Dermis blood vessel endothelial cell (primary cell): ENCODE measurements around the gene LCA5L. TPM values are rescaled to one million over a fixed set of nuclear protein-coding genes. Genes with fewer than 3 reads are reported as not detected.
"Not testable (repeated sequence)": the region's sequence is repeated elsewhere in the genome, so short reads cannot be mapped to it uniquely, and the experiment has no call there.

ENCODE experiments used
- DNase-seq: peaks from one replicate; pipeline ENCODE4 v3.0.0; 2010
- total RNA-seq: library from RNA; depleted of rRNA; stranded (reverse); fragments of >200 nt; gene quantifications from 2 replicates; pipeline ENCODE4 v1.2.3, GENCODE V29; 2014

LCA5L gene
- total RNA-seq, 1 donor from 2014 or later: 1.7 TPM

DNA sequence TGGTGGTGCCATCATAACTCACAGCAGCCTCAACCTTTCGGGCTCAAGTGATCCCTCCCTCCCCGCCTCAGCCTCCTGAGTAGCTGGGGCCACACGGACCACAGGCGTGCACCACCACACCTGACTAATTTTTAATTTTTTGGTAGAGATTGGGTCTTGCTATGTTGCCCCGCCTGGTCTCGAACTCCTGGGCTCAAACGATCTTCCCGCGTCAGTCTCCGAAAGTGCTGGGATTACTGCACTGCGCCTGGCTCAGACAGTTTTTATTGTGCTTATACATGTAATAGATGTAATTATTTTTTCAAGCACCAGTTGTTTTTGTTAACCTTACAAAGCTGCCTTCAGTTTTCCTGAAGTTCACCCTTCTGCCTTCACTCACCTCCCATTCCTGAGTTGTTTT, 58.7 kb downstream of the LCA5L start:
- no peak for DNase-seq

DNA sequence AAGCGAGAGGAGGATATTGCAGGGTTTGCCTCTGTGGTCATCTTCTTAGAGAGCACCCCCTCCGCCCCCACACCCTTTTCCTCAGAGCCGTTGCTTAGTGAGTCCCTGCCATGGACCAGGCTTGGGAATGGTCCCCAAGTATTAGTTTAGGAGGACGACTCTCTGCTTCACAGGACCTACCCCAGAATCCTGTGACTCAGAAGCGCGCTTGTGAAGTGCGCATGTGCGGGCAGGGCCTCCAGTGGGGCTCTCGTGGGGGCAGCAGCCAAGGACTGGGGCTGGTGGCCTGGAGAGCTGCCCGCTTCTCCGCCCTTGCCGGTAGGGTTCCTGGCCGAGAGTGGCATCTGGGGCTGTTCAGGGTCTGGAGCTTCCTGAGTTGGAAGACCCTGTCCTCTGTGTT, 59.4 kb downstream of the LCA5L start:
- no peak for DNase-seq

DNA sequence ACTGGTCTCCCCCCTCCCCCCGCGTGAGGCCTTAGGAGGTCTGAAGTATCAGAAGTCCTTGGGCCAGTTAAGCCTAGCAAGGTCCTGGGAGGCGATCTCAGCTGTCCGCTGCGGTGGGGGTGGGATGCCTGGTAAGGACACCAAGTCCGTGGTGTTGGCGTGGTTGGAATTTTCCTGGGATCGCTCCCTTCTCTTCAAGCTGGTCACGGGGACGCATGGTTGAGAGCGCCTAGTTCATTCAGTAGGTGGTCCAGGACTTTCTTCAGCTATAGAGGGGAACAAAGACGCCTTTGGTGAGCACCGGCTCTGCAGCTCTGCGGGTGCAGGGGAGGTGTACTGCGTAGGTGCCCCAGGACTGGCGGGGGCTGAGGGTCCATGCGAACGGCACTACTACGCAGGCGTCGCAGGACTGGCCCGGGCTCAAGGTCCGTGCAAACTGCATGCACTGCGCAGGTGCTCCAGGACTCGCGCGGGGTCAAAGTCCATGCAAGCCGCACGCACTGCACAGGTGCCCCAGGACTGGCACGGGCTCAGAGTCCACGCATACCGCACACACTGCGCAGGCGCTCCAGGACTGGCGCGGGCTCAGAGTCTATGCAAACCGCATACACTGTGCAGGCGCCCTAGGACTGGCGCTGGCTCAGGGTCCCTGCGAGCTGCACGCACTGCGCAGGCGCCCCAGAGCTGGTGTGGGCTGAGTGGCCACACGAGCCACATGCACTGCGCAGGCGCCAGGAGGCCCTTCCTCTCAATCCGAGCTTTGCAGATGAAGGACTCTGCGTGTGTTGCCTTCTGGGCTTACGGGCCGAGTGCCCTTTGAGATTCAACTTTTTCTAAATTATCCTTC, 60.1 kb downstream of the LCA5L start:
- peak; percentile 83 for DNase-seq

DNA sequence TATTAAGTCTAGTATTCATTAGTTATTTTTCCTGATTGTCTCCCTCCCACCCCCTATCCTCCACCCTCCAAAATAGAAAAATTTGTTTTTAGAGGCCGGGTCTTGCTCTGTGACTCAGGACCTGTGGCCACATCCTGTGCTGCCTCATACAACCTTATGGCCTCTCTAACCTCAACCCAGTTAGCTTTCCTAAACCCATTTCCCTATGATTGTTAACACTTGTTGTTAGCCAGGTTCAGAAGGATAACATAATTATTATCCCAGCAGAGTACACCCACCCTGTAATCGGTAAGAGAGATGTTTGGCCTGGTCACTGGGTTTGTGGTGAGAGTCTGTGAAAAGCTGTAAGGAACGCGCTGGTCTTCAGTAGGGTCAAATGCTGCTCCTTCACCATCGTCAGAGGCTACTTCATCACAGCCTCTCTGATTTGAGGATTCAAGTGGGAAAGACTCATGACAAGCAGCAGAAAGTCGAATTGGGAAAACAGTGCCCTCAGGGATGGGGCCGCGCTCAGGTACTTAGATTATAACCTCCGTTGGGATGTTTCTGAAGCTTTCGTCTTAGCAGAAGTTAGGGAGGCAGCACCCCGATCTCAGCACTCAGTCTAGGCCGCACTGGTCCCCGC, 60.8 kb downstream of the LCA5L start:
- peak; percentile 37 for DNase-seq

DNA sequence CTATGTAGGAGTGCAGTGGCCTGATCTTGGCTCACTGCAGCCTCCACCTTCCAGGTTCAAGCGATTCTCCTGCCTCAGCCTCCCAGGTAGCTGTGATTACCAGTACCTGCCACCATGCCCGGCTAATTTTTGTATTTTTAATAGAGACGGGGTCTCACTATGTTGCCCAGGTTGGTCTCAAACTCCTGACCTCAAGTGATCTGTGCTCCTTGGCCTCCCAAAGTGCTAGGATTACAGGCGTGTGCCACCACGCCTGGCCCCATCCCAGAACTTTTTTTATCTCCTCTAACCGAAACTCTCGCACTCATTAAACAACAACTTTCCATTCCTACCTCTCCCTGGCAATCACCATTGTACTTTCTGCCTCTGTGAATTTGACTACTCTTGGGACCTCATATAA, 63.5 kb downstream of the LCA5L start:
- DNase-seq: not testable (repeated sequence)

GRCh38 chr21:39381009-39381408, 64.6 kb downstream of the LCA5L start:
- DNase-seq: no peak

DNA sequence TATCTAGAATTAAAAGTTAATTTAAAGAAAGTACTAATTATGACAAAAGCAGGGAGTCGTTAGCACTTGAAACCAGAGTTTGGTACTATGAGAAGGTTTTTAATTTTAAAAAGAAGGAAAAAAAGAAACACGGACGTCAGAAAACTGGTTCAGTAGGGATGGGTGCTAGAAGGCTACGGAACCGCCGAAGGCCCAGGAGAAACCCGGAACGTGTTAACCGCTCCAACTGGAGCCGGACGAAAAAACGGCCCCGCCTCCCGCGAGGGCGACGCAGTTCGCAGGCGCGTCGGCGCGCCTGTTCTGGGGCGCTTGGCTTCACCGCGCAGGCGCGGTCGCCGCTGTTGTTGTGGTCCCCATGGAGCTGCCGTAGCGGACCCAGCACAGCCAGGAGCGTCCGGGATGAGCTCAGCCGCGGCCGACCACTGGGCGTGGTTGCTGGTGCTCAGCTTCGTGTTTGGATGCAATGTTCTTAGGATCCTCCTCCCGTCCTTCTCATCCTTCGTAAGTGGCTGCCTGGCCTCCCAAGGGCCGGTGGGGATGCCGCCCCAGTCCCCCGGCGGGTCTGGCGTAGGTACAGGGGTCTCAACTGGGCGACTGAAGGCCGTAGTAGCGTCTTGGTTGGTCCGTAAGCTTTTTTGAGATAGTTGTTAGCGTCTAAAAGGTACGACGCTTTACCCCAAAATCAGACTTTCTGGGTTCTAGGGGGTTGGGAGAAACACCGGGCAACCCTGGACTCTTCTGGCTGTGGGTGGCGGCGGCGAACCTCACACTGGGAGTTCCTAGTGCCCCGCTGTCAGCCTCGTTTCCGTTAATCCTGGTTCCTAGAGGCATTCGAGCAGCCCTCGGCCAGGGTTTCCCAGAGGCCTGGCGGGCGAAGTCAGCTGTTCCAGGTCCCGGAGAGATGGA, 65.3 kb downstream of the LCA5L start:
- DNase-seq: peak; percentile 96

DNA sequence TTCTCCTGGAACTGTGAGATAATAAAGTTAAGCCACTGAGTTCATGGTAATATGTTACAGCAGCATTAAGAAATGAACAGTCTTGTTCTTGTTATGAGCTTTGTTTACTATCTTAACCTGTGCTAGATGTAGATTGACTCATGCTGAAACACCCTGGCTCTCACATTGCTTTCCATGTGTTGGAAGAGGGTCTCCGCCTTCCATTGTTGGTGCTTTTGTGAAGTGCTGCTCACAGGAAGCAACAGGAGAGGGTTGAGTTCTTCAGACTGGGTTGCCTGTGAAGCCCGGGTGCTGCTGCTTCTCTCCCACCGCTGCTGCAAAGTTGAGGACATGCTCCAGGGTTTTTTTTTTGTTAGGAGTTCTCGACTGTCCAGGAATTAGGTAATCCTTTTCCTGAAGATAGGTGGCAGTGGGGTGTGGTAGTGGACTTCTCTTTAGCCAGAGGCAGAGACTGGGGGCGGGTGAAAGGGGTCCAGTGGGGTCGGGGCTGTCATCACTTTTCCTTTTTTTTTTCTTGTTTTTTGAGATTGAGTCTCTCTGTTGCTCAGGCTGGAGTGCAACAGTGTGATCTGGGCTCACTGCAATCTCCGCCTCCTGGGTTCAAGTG, 68.0 kb downstream of the LCA5L start:
- peak; percentile 78 for DNase-seq

GRCh38 chr21:39375446-39375845, 70.1 kb downstream of the LCA5L start:
- DNase-seq: no peak

DNA sequence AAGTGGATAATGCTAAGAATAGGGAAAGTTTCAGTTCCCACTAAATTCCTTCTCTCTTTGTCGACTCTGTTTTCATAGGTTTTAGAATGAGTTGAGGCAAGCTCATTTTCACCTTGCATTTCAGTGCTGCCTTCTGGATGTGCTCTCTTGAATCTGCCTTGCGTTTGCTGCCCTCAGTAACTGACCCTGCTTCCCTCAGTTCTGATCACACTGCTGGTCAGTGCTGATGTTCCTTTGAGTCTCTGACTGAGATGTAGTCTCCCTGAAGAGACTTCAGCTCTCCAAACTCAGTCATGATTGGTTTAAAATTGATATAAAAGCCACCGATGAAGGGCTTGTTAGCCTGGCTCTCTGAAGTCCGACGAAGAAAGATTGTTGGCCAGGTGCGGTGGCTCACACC, 71.5 kb downstream of the LCA5L start:
- no peak for DNase-seq

DNA sequence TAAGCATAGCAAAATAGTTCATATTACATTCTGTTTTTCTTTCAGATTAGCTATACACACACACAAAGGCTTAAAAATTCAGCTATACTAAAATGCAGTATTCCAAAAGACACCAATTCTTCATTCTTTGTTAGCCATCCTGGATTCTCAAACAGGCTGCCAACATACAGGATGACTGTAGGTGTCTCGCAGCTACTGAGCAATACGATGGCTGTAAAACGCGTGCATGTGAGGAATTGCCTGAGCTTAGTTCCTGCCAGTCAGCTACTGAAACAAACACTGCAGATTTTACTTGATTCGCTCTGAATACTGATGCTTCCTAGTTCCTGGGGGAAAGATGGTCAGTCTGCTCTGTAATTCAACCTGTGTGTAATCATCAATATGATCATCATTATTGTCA, 71.9 kb downstream of the LCA5L start:
- DNase-seq: peak; percentile 68

- DNase-seq: not testable (repeated sequence)
Observed at GRCh38 chr21:39369896-39370288, 75.7 kb downstream of the LCA5L start.

GRCh38 chr21:39367783-39368182, 77.8 kb downstream of the LCA5L start:
- DNase-seq: no peak

GRCh38 chr21:39366563-39366962, 79.0 kb downstream of the LCA5L start:
- DNase-seq: no peak

- DNase-seq: no peak
Observed at GRCh38 chr21:39364949-39365348, 80.6 kb downstream of the LCA5L start.

GRCh38 chr21:39363607-39364555, 81.7 kb downstream of the LCA5L start:
- no peak for DNase-seq

DNA sequence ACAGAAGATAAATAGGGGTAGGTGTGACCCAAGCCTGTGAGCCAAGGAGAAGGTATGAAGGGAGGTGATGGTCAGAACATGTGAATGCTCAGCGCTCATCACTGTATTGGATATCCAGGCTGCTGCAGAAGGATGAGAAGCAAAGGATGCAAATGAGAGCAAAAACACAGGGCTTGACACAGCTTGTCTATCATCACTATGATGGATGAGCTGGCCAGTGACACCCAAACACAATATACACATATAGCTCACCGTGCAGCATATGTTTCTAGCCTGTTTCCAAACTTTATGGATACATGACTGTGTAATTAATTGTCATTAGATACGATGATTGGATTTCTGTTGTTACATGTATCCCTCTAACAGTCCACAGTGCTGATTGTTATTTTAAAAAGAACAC, 82.8 kb downstream of the LCA5L start:
- no peak for DNase-seq

- DNase-seq: no peak
Observed at GRCh38 chr21:39359382-39359781, 86.2 kb downstream of the LCA5L start.
